Measurements from ENCODE around the gene BPI. TPM values are rescaled to one million over a fixed set of nuclear protein-coding genes. Genes with fewer than 3 reads are reported as not detected.
A peak's percentile ranks its signal among the peaks of the same experiment; 100 is the strongest.
"Not testable (repeated sequence)": the region's sequence is repeated elsewhere in the genome, so short reads cannot be mapped to it uniquely, and the experiment has no call there.

BPI gene
- total RNA-seq, 4 donors from 2014 or later: 0.22 to 0.40 TPM; not detected in 2

- Histone ChIP-seq H3K4me1 (no peaks in the 10 kb centered on the region), H3K4me3 (replicated peaks in 1 of 3) (no peak overlapping the region), H3K27me3 (no peaks in the 10 kb centered on the region), H3K36me3 (no peaks in the 10 kb centered on the region), H3K9me3 (no peaks in the 10 kb centered on the region), H3K27ac (no peak overlapping the region)
- no peak for DNase-seq
- no peak for TF ChIP-seq CTCF (IDR thresholded peaks at IDR 0.05)
- 89 to 95% methylated on average over 2 of the region's 2 CpGs for WGBS, 2 donors
- intact Hi-C loops (cut with DNase I): no loop called here
Measured at GRCh38 chr20:38283236-38283635, 20.7 kb upstream of the BPI start.

GRCh38 chr20:38284066-38284650 is 19.8 kb upstream of the BPI start:
- H3K9me3 ChIP-seq; H3K36me3 ChIP-seq; H3K27ac ChIP-seq; intact Hi-C loops (cut with DNase I); H3K27me3 ChIP-seq; H3K4me1 ChIP-seq; H3K4me3 ChIP-seq (replicated peaks in 1 of 3); DNase-seq: not testable (repeated sequence)
- 91 to 94% methylated on average over 7 of the region's 7 CpGs for WGBS, 2 donors

- no peak for TF ChIP-seq POLR2A (IDR thresholded peaks at IDR 0.05)
- no peak for TF ChIP-seq CTCF (IDR thresholded peaks at IDR 0.05)
- no peaks in the 10 kb centered on the region for H3K27me3 ChIP-seq
- DNase-seq: no peak
- WGBS, 2 donors: 94 to 95% methylated on average over 5 of the region's 5 CpGs
- H3K27ac ChIP-seq: no peak overlapping the region
- H3K4me1 ChIP-seq: no peaks in the 10 kb centered on the region
- no peak overlapping the region for H3K4me3 ChIP-seq (replicated peaks in 1 of 3)
- intact Hi-C loops (cut with DNase I): no loop called here
- no peaks in the 10 kb centered on the region for H3K9me3 ChIP-seq
- H3K36me3 ChIP-seq: no peaks in the 10 kb centered on the region
Measured at GRCh38 chr20:38284893-38285444, 19.0 kb upstream of the BPI start.

GRCh38 chr20:38286586-38287531 is 17.1 kb upstream of the BPI start:
- Histone ChIP-seq H3K36me3 (no peaks in the 10 kb centered on the region), H3K4me3 (replicated peaks in 1 of 3) (no peak overlapping the region), H3K27me3 (no peaks in the 10 kb centered on the region), H3K27ac (no peak overlapping the region), H3K4me1 (no peaks in the 10 kb centered on the region), H3K9me3 (no peaks in the 10 kb centered on the region)
- 52 to 56% methylated on average over 16 of the region's 16 CpGs for WGBS, 2 donors
- TF ChIP-seq CTCF (IDR thresholded peaks at IDR 0.05) (no peak), POLR2A (IDR thresholded peaks at IDR 0.05) (no peak)
- no peak for DNase-seq
- intact Hi-C loops (cut with DNase I): no loop called here

- no peak for TF ChIP-seq POLR2A (IDR thresholded peaks at IDR 0.05)
- peak in 1 of 6 experiments; percentile 29 for TF ChIP-seq CTCF (IDR thresholded peaks at IDR 0.05)
- no peaks in the 10 kb centered on the region for H3K9me3 ChIP-seq
- no peaks in the 10 kb centered on the region for H3K4me1 ChIP-seq
- intact Hi-C loops (cut with DNase I): no loop called here
- 45 to 46% methylated on average over 21 of the region's 21 CpGs for WGBS, 2 donors
- DNase-seq: no peak
- H3K27me3 ChIP-seq: no peaks in the 10 kb centered on the region
- no peak overlapping the region for H3K4me3 ChIP-seq (replicated peaks in 1 of 3)
- H3K27ac ChIP-seq: no peak overlapping the region
- no peaks in the 10 kb centered on the region for H3K36me3 ChIP-seq
Measured at GRCh38 chr20:38290829-38291814, 12.8 kb upstream of the BPI start.
